A172 (cell line): ENCODE results near the gene HMG20A. TPM values are rescaled to one million over a fixed set of nuclear protein-coding genes. Genes with fewer than 3 reads are reported as not detected.

Experiments
- DNase-seq: peaks from one replicate; pipeline ENCODE4 v3.0.0-alpha.2; 2015; ENCODE audit warnings: low spot score
- total RNA-seq: library from RNA; depleted of rRNA; stranded (reverse); fragments of >200 nt; shearing (Covaris generic); gene quantifications from 2 replicates; pipeline ENCODE4 v1.2.3, GENCODE V29; 2014

HMG20A gene
- total RNA-seq, 1 experiment from 2014 or later: 17.0 TPM

DNA sequence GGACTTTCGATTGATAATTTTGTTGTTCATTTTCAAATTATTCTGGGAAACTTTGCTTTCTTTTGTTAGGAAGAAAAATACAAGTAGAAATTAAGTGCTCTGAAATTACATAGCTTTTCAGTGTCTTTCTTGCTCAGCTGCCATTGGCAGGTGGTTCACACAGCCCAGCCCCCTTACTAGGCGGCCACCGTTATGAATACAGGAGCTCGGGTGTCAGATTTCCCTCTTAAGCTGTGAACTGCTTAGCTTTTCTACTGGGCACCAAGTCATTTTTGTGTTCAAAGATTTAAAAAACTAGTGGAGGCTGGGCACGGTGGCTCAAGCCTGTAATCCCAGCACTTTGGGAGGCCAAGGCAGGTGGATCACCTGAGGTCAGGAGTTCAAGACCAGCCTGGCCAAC is 55.2 kb downstream of the HMG20A start:
- no peak for DNase-seq

GRCh38 chr15:77476995-77477394 is 56.3 kb downstream of the HMG20A start:
- DNase-seq: no peak

GRCh38 chr15:77478051-77478450 is 57.4 kb downstream of the HMG20A start:
- DNase-seq: no peak

DNA sequence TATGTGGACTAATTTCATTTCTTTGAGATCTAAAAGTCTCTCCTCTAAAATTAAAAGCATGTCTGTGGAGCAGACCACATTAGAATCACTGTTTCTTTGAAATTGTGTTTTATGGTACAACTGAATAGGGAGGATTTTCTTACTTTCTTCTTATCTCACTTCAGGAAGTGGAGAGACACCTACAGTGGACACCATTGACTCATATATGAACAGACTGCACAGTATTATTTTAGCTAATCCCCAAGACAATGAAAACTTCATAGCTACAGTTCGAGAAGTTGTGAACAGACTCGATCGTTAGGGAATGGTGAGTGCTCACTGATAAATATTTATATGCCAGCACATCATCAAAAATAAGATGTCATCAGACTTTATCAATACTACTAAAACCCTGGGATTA is 58.3 kb downstream of the HMG20A start:
- DNase-seq: no peak

- DNase-seq: no peak
These were observed 60.4 kb downstream of the HMG20A start for GRCh38 chr15:77480859-77481633.

- DNase-seq: peak; percentile 63
These were observed 61.0 kb downstream of the HMG20A start for GRCh38 chr15:77481670-77482069.

DNA sequence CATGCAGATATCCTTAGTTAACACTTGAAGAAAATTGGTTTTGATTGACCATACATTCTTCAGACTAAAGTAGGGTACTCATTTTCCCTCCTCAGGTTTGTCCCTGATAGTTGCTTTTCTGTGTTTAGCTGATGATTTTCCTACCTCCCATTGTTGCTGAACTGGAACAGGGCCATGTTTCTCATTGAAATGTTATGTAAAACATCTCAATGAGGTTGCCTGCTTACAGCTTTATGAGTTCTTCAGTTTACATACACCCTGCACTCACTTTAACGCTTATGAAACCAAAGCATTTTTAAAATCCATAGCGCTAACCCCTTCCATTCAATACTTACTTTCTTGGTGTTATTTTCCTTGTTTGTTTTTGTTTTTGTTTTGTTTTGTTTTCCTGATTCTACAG is 61.9 kb downstream of the HMG20A start:
- peak; percentile 72 for DNase-seq

DNA sequence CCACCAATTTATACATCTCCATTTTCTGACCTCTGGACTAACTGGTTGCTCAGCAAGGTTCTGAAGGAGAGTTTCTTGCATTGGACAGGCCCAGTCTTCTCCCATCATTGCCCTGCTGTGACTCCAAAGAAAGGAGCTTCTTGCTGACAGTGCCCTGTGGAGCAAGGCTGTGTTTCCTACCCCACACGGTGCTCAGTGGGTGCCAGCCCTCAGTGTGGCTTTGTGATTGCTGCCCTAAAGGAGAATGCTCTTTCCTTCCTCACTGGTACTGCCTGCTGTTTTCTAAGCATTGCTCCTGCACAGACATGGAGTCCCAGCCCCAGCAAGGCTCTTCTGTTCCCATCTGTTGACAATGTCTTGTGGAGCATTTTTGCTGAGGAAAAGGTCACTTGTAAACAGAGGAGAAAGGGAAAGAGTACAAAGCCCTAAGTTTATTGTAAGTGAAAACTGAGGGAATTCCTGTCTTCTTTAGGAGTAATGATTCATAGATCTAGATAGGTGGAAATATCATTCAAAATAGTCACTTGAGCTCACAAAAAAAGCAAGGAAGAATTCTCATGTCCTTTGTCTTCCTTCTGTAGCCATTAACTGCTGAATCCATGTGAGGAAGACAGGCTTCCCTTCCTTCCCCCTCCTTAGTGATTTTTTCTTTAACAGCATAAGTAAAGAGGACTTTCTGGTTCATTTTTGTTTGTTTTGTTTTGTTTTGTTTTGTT is 62.9 kb downstream of the HMG20A start:
- no peak for DNase-seq

DNA sequence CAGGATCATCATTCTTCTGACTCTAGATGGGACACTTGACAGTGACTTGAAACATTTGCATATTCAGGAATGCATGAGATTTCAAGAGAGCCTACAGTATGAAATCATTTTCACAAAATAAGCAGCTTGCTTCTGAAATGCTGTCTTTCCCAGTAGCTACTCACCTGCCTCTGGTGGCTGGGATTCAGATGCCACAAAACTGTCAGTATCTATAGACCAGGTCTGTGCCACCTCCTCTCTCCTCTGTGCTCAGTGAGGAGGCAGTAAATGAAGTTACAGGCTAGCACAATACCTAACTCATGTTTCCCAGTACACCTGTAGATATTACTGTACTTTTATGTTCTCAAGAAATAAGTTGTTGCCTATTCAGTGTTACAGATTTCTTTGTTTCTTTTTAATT is 64.3 kb downstream of the HMG20A start:
- DNase-seq: no peak

- no peak for DNase-seq
These were observed 66.1 kb downstream of the HMG20A start for GRCh38 chr15:77486542-77487468.

GRCh38 chr15:77487469-77487842 is 66.8 kb downstream of the HMG20A start:
- no peak for DNase-seq

DNA sequence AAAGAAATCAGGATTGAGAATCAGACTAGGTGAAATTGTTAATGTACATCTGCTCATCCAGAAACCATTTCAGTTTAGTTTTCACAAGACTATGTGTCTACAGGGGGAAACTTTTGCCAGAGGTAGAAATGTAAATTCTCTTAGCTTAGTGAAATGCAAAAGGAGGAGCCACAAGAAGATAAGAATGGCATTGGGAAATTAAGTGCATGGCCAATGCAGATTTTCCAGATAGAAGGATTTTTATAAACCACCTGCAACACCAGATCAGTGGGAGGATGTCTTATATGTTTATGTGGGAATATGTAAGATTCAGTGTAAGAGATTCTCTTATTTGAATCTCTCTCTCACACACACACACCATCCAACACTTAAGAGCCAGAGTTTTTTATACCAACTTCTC is 67.2 kb downstream of the HMG20A start:
- no peak for DNase-seq

DNA sequence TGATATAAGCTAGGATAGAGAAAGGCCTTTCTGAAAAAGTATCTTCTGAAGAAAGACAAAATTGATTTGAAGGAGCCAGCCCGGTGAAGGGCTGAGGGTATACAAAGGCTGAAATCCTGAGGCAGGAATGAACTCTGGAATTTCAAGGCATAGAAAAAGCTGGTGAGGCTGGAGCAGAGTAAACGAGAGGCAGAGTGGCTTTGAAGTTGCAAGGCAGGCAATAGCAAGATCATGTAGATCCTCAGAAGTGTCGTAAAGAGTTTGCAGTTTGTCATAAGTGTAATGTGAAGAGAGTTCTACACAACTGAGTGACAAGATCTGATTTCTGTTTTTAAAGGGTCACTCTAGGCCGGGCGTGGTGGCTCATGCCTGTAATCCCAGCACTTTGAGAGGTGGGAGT is 69.0 kb downstream of the HMG20A start:
- no peak for DNase-seq

DNA sequence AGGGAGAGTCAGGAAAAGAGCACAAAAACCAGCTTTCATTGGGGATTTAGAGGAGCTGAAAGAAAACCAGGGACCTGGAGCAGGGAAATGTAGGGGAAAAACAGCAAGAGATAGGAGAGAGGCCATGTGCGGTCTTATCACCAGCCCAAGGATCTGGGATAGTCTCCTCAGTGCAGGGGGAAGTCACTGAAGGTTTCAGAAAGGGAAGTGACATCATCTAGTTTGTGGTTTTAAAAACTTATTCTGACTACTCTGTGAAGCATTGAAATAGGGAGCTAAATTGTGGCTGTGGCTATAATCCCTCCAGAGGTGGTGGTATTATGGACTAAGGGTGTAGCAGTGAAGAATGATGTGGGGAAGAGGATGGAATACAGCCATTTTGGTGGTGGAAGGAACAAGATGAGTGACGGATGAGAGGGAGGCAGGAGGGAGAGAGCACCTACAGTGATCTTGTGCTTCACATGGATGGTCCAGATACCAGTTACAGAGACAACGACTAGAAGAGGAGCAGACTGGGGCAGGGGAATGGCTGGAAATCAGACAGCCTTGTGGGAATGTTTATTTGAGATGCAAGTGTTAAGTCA is 72.7 kb downstream of the HMG20A start:
- DNase-seq: peak; percentile 57

DNA sequence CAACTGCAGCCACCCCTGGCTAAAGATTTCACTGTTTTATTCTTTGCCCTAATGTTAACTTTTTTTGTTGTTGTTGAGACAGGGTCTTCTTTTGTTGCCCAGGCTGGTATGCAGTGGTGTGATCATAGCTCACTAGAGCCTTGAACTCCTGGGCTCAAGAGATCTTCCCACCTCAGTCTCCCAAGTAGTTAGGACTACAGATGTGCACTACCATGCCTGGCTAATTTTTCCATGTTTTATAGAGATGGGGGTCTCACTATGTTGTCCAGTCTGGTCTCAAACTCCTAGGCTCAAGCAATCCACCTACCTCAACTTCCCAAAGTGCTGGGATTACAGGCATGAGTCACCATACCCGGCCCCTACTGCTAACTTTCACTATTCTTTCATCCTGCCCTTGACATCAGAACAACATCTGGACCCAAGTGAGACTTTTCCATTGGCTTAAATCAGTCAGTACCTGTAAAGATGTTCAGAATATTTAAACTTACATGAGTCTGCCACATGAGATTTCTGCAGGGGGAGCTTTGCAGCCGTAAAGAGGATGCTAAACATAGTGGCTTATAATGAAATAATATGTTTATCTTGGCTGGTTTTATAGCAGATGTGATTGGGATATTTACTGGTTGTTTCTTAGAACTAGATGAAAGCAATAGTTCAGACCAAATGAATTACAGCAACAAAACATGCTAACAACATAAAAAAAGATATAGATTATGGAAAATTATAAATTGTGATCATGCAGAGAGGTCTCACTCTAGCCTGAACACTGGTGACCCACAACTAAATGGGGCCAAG is 73.6 kb downstream of the HMG20A start:
- no peak for DNase-seq

- DNase-seq: no peak
These were observed 74.3 kb downstream of the HMG20A start for GRCh38 chr15:77494964-77495363.

GRCh38 chr15:77495838-77496596 is 75.3 kb downstream of the HMG20A start:
- DNase-seq: no peak

- DNase-seq: peak; percentile 76
These were observed 76.0 kb downstream of the HMG20A start for GRCh38 chr15:77496715-77497109.

DNA sequence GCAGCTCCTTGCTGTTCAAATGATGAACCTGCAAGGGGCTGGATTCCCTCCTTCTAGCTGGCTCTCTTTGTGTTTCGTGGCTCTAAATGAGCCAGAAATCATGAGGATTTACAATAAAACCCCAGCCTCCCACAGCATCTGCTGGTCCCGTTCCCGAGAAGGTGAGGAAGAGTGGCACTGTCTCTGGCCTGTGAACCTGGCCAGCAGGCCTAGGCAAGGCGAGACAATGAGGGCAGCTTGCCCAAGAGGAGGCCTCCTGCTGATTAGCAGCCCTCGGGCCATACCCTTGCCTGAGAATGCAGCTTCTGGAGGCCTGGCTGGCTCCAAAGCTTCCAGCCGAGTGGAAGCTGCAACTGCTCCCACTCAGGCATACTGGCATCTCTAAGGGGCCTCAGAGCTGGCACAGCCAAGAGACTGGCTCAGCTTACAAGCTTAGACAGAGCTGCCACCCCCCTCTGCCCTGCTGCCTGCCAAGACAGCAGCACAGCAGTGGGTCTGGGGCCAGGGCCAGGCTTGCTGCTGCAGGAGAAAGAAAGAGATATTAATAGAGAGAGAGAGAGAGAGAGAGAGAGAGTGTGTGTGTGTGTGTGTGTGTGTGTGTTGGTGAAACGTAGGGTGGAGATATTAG is 76.5 kb downstream of the HMG20A start:
- DNase-seq: peak; percentile 57

- DNase-seq: no peak
These were observed 77.3 kb downstream of the HMG20A start for GRCh38 chr15:77497942-77498361.
